Embryonic facial prominence (tissue), 1 donor: ENCODE results near the gene NUP42.
"Not testable (repeated sequence)": the region's sequence is repeated elsewhere in the genome, so short reads cannot be mapped to it uniquely, and the experiment has no call there.

Source experiments
- DNase-seq: peaks from one replicate; pipeline ENCODE4 v3.0.0-alpha.2; 2016; ENCODE audit errors: extremely low spot score

Gene NUP42

DNA sequence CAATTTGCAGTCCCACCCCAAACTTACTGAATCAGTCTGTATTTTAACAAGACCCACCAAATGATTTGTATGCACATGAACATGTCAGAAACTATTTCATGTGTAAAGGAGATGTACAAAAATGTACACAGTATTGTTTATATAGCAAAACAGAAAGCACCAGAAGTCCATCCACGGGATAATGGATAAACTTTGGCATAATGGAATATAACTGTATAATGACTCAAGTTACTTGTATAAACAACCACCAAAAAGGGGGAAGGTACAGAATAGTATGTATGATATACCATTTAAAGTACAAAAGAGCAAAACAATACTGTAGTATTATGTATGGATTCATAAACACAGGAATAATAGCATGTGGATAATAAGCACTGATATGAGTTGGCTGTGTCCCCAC lies 22.4 kb downstream of the NUP42 start:
- DNase-seq = no peak

DNA sequence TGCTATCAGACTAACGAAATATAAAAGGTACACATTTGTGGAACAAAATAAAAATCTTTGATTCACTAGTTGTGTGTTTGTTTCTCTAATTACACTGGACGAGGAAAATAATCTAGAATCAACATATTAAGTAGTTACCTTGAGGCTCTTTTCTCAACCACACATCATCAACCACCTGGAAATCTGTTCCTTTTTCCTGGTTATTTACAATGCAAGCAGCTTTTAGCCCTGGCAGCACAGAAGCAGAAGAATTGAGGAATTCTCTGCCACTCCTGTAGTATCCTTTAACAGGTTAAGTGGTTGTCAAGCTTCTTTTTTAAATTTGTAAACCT lies 23.7 kb downstream of the NUP42 start:
- DNase-seq = no peak

DNA sequence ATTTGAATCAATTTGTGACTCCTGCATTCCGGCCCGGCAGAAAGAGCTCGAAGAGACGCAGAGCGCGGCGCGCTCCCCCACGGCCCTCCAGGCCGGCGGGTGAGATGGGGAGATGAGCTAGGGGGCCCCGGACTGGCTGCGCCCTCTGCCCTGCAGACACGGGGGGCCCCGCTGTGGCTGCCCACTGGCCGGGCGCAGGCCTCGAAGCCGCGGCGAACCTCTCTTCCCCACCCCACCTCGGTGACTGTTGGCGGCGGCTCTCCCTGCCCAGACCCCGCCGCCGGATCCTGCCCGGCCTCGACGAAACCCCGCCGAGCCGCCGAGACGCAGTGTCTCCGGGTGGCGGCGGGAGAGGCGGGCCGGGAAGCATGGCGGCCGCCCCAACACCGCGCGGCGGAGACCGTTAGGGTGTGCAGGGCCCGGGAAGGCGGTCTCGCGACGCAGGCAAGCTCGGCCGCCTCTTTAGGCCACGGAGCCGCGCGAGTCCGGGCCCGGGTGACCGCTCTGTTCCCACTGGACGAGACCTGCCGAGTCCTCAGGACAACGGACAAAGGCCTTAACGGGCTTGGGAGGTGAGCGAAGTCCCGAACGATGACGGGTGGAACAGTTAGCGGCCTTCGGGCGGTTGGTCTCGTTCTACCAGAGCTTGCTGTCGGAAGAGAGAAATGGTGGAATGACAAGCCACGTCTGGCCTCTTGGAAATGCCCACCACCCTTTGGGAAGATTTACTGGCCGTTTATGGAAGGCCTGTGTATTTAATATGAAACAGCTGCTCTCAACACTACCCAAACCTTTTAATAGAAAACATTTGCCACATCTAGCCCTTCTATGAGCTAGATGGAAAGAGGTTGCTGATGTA lies 24.3 kb downstream of the NUP42 start:
- no peak for DNase-seq

GRCh38 chr7:23207021-23207420 lies 25.2 kb downstream of the NUP42 start:
- DNase-seq = no peak

DNA sequence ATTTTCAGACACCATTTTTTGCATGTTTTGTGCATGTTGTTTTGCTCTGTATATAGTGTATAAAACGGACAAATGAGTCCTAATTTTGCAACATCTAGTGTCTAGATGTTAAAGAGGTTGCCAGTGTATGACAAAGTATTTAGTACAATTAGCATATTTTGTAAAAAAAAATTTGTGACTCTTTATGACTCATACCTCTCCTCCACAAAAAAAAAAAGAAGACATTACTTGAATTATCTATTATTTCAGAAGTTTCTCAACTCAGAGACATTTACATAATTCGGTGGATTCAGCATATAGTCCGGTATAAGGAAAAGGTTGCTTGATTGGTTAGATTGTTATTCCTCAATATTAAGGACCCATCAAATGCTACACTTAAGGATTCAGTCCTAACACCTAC lies 26.0 kb downstream of the NUP42 start:
- DNase-seq = no peak

- DNase-seq = no peak
Observed at GRCh38 chr7:23208316-23208715, 26.5 kb downstream of the NUP42 start.

- DNase-seq = no peak
Observed at GRCh38 chr7:23210506-23210905, 28.7 kb downstream of the NUP42 start.

DNA sequence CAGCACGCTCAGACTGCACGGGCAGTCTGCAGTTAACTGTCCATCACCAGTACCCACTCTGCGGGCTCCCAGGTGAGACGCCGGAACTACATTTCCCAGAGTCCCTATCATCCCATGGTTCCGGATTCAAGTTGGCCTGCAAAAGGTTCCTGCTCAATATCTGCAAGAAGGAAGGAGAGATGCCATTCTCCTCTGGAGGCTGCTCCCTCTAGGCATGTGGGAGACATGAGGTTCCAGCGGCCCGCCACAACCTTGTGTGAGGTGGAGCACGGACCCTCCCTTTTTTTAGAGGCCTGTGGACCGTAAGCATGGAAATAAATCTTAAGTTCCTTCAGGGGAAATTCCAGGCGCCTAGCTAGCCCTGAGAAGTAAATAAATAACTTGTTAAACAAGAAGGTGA lies 29.7 kb downstream of the NUP42 start:
- DNase-seq = no peak

- DNase-seq = no peak
Observed at GRCh38 chr7:23212395-23212794, 30.5 kb downstream of the NUP42 start.

DNA sequence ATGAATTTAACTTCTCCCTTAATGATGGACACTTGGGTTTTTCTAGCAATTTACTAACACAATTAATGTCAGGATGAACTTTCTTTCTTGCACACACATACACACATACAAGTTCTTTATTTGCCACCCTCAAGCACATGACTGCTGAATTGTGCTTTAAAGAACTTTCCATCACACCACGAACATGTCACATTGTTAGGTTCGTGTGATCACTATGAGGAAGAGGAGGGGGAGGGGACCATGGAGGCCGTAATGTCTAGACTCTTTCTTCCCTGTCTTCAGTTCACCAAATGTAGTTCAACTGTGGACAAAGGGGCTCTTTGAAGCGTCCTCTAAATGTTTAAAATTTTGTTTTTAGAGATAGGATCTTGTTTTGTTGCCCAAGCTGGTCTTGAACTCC lies 31.0 kb downstream of the NUP42 start:
- no peak for DNase-seq

DNA sequence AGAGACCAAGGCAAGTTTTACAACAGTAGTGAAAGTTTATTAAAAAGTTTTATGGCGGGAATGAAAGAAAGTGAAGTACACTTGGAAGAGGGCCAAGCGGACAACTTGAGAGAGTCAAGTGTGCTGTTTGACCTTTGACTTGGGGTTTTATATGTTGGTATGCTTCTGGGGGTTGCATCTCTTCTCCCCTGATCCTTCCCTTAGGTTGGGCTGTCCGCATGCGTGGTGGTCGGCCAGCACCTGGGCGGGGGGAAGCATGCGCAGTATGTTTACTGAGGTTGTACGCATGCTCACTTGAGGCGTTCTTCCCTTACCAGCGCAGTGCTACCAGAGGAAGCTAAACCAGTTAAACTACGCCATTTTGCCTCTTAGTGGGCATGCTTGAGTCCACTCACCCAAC lies 31.9 kb downstream of the NUP42 start:
- no peak for DNase-seq

- no peak for DNase-seq
Observed at GRCh38 chr7:23214423-23214822, 32.6 kb downstream of the NUP42 start.

- DNase-seq = no peak
Observed at GRCh38 chr7:23214938-23215337, 33.1 kb downstream of the NUP42 start.

DNA sequence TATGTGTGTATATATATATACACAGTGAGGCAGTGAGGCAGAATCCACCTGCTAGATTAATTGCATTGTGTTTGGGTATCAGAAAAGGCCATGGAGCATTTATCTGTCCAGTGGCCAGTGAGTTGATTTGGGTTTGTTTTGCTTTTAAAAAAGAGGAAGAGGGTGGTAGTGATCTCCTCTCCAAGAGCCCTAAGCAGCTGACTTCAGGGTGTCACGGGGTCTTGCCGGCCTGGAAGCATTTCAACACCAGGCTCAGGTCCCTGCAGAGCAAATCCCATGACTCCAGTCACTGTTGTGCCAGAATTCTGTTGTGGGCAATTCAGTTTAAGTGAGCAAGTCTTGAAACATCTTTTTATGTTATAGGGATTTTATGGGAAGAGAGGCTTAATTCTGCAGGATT lies 34.2 kb downstream of the NUP42 start:
- no peak for DNase-seq

- DNase-seq = no peak
Observed at GRCh38 chr7:23218196-23218595, 36.3 kb downstream of the NUP42 start.

DNA sequence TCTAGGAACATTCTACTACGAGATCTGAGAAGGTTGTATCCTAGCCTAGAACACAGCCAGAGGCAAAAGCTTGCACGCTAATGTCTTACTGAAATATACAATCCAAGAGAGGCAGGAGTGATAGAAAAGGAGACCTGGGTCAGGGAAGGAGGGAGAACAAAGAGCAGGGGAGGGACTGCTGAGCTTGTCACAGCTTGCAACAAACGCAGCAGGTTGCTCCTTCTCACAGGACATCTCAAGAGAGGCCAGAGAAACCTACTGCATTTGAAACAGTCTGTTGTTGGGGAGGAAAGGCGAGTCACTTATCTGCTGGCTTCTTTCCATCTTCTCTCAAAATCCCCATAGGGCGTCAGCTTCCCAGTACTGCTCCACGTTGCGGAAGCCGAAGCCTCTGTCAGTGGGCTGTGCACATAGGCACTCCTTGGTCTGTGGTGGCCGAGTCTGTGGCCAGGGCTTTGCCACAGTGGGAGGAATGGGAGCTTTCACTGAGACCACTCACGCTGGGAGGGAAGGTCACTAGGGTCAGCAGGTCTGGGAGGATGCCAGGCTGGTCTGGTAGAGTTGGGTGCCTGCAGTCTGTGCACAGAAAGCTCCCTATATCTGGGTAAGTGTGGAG lies 39.0 kb downstream of the NUP42 start:
- DNase-seq = no peak

DNA sequence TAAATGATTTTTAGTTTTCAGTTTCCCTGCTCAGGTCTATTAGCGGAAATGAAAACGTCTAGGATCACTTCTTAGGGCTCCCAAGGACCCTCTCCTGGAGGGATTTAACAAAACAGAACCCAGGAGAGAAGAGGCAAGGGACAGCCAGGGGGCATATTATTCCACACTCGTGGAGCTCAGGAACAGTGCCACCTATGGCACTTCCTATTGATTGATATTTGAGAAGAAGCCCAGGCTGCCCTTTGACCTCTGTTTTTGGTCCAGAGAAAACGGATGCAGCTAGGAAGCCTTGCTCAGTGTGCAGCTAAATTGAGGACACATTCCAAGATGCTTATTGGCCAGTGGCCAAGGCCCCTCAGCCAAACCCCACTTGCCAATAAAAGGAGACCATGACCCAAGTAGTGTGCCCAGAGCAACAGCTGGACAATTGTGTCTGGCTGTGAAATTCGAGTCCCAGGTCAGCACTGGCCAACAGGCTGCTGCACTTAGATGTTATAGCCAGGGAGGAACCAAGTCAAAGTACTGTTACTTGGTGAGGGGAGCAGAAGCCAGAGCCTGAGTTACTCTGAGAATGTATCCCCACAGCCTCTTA lies 40.7 kb downstream of the NUP42 start:
- DNase-seq = no peak

DNA sequence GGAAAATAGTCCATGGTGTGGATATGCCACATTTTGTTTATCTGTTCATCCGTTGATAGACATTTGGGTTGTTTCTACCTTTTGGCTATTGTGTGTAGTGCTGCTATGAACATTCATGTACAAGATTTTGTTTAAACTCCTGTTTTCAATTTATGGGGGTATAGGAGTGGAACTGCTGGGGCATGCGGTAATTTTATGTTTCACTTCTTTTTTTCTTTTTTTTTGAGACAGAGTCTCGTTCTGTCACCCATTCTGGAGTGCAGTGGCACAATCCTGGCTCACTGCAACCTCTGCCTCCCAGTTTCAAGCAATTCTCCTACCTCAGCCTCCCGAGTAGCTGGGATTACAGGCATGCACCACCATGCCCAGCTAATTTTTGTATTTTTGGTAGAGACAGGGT lies 42.5 kb downstream of the NUP42 start:
- not testable (repeated sequence) for DNase-seq

GRCh38 chr7:23226844-23227450 lies 45.1 kb downstream of the NUP42 start:
- no peak for DNase-seq

DNA sequence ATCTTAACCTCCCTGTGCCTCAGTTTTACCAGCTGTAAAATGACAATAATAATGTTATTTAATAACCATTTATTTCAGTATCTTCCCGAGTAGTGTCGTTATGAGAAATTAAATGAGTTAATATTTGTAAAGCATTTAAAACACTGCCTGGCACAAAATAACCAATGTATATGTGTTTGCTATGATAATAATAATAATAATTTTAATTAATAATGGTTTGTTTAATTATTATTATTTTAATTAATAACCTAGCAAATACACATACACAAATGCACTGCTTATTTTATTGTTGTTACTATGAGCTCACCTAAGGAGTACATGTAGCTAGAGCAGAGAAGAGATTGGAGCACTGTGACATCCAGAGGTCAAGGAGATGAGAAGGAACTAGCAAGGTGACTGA lies 46.6 kb downstream of the NUP42 start:
- no peak for DNase-seq

DNA sequence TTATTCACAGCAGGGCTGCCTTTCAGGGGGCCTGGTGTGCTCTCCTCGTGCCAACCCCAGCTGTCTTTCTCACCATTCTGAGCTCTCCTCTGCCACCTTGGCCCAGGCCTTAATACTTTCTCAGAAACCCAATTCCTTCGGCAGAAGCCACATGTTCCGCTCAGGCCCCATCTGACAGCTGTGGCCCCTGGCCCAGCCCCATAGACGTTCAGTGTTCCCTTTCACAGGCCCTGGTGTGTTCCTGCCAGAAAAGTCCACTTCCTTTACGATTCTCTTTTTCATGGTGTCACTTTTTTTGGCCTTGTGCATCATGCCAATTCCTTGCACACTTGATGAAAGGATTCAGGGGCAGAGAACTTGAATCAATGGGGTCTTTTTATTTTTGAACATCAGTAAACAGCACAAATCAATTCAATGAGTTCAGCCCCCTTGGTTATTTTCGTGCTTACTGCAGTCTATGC lies 48.8 kb downstream of the NUP42 start:
- no peak for DNase-seq

DNA sequence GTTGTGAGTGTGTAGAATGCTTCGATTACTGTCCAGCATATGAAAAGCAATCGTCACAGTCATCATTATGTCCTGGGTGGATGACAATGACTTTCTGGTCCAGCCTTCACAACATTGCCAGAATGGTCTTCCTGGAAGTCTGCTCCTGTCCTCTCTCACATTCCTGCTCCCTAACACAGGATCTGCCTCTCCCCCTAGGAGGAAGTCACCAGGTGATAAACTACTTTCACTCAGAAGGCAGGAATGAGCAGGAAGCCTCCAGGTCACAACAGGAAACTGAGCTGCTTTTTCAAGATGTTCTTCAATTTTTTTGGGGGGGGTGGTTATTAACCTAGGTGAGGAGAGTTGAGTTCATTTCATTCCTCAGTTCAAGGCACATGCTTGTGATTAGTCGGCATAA lies 51.1 kb downstream of the NUP42 start:
- no peak for DNase-seq
